ENCODE results near the gene OSBPL8.

Gene OSBPL8

DNA sequence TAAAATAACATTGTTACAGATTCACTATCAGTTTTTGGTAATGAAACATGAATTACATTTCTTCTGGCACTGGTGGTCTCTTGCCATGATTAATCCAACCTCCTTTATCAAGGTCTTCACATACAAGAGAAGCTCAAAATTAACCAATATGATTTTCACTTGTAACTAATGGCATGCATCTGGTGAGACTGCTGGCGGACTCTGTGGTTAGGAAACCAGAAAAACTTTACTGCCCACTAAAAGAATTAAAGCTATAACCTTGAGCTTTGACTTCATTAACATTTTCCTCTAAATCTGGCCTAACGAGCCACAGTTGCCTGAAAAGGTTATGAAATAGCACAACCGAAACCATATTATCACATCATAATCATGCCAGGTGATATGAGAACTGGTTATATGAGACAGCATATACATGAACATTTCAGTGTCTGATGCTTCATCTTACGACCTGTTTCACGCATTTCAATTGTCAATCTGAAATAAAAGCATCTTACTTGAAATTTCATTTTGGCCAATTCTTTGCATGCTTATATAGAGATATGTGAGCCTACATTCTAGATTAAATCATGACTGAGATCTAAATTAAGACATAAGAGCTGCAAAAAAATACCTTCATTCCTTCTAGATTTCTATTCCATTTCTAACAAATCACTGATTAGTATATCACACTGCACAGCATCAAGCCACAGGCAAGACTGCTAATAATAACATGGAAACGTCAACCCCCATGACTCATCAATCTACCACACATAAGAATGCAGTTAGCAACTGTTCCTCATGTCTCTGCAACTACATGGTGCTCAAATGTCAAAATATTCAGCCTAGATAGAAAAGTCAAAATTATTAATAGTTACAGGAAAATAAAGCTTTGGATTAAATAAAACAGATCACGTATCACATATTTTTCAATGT lies 89.3 kb downstream of the OSBPL8 start:
- no peak for DNase-seq (ENCODE audit: low read depth)

DNA sequence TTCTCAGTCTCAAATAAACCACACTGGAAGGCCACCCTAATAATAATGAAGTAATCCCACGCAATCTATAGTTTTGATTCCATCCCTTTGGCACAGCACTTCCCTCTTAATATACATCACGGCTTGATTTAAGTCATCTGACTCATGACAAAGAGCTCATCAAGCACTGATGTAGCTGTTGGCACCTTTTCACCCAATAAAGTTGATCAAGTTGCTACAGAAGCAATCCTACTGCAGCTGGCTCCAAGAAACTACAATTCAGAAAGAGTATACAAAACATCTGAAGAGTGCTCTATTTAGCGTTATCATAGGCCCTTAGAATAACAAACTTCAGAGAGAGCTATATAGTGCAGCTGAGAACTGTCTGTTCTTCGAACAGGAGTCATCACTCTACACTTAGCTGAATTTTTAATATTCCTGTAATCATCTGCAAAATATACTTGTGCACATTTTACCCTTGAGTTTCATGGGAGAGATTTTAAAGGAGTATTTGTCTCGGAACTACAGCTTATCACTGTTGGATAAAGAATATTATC lies 94.9 kb downstream of the OSBPL8 start:
- no peak for DNase-seq (ENCODE audit: low read depth)

- no peak for DNase-seq (ENCODE audit: low read depth)
These were observed 96.8 kb downstream of the OSBPL8 start for GRCh38 chr12:76462668-76463224.

GRCh38 chr12:76460807-76461206 lies 98.8 kb downstream of the OSBPL8 start:
- DNase-seq (ENCODE audit: low read depth): no peak

DNA sequence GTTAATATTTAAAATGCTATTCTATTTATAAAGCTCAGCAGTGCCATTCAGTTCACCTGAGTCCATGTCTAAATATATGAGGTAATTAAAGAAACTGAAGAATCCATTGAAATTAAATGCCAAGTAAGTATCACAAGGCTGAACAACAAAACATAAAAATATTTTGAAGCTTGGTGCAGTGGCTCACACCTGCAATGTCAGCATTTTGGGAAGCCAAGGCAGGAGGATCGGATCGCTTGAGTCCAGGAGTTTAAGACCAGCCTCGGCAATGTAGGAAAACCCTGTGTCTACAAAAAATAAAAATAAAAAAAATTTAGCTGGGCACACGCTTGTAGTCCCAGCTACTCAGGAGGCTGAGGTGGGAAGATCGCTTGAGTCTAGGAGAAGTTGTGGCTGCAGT lies 101.8 kb downstream of the OSBPL8 start:
- no peak for DNase-seq (ENCODE audit: low read depth)

DNA sequence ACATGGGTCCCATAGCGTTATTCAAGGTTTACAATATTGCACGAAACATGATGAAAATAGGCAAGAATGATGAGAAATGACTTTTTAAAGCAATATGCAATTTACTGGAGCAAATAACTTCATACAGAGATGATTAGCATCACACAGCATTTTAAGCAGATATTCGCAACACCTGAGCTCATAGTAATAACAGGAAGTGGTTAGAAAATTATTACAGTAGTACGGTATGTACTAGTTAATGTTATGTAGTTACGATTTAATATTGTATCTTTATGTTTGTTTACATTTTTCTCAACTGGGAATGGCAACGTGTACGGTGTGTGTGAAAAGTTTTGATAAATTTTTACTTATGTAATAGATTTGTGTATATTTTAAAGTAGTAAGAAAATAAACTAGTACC lies 102.6 kb downstream of the OSBPL8 start:
- no peak for DNase-seq (ENCODE audit: low read depth)

- no peak for DNase-seq (ENCODE audit: low read depth)
These were observed 103.8 kb downstream of the OSBPL8 start for GRCh38 chr12:76455582-76456345.

DNA sequence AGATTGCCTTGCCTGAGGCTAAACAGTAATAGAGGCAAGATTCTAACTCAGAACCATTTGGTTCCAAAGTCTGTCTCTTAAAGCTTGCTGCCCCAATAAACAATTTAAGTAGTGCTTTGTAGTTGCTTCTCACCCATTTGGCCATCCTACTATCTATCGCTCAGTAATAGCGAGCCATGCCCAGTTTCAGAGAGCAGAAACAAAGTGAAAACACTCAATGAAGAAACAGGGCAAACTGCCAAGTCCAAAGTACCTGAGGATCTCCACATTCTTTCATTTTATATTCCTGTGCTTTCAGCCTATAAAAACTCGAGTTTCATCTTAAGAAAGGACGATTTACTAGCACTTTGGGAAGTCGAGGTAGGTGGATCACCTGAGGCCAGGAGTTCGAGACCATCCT lies 108.0 kb downstream of the OSBPL8 start:
- no peak for DNase-seq (ENCODE audit: low read depth)

GRCh38 chr12:76450690-76451089 lies 108.9 kb downstream of the OSBPL8 start:
- no peak for DNase-seq (ENCODE audit: low read depth)

DNA sequence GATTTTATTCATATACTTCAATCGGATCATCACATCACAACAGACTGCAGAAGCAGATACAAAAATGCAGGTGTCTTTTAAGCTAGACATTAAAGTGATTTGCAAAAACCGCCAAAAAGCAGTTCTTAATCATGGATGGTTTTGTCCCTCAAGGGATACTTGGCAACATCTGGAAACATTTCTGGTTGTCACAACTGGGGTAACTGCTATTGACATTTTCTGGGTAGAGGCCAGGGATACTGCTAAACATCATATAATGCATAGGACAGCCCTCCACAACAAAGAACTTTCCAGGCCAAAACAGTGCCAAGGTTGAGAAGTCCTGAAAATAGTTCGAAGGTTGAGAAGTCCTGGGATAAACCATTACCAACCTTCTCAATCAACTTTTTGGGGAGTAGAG lies 109.6 kb downstream of the OSBPL8 start:
- DNase-seq (ENCODE audit: low read depth): no peak

DNA sequence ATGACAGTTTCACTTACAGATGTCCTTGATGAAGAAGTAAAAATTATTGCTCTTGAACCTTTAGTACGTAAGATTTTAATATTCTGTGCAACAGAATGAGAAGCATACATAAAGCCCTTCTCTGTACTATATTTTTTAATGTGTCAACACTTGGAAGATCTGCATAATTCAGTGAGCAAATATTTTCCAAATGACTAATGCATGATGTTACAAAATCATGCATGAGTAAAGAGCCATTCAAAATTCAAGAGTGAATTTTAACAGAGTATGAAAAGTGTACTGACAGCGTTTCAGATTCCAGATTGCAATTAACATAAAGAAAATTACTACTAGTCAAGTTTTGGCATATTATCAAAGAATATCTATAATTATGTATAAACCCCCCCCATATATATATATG lies 110.0 kb downstream of the OSBPL8 start:
- no peak for DNase-seq (ENCODE audit: low read depth)

DNA sequence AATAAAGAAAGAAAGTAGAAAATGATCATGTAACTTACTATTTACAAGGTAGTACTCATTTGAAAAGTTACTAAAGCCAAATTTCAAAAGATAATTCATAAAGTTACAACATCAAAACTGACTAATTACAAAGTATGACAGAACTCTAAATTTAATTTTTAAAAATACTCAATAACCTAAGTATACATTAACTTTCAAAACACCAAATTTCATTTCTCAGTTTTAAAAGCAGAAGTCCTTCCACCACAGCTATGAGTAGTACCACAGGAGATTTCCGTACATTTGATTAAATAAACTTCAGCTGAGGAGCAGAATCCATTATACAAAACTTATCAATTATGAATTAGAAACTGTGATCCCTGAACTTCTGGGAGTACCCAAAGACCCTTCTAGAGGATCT lies 110.6 kb downstream of the OSBPL8 start:
- no peak for DNase-seq (ENCODE audit: low read depth)

GRCh38 chr12:76446090-76446489 lies 113.5 kb downstream of the OSBPL8 start:
- DNase-seq (ENCODE audit: low read depth): no peak

GRCh38 chr12:76445462-76445861 lies 114.1 kb downstream of the OSBPL8 start:
- DNase-seq (ENCODE audit: low read depth): no peak

DNA sequence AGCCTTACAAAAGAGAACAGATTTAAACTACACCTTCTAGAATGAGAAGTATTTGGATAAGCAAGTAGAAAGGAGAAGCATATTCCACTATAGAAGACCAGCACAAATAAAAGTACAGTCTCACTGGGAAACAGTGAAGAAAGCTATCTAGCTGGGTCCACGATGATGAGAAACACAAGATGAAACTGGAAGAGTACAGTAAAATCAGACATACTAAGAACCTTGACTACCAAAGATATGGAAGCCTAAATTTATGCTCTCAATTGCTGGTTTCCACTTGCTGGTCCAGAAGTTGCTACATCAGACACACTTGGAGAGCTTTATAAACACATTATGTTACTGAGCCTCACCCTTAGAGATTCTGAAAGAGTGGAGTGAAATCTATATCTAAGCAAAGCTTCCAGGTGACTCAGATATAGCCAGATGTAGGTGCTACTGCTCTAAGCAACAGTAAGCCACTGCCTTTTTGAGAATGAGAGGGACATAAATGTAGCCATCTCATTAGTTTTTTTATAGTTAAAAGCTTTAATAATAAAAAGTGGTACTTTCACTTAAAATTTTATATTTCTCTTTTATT lies 115.1 kb downstream of the OSBPL8 start:
- no peak for DNase-seq (ENCODE audit: low read depth)

DNA sequence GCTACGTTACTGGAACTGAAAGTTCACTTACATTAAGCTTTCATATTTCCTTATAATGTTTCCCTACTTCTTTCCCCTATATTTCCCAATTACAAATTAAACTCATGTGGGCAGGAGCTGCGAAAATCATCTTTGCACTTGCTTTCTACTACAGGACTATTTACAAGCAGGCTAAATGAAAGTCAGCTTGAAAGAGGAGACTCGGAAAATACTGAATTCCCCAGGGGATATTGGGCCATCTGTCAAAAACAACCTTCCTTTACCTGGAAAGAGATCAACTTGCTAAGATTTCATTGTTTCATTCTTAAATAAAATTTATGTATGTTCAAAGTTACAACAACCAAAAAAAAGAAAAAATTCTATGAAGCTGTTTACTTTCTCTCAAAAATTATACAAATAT lies 118.6 kb downstream of the OSBPL8 start:
- no peak for DNase-seq (ENCODE audit: low read depth)

DNA sequence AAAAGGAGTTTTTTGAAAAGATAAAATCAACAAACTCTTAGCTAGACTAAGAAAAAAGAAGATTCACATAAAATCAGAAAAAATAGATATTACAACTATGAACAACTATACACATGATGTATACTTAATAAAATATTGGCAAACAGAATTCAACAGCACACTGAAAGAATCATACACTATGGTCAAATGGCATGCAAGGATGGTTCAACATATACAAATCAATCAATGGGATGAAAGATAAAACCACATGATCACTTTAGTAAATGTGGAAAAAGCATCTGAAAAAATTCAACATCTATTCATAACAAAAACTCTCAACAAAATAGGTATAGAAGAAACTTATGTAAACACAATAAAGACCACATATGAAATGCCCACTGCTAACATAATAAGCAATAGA lies 126.8 kb downstream of the OSBPL8 start:
- DNase-seq (ENCODE audit: low read depth): no peak

GRCh38 chr12:76428117-76428516 lies 131.5 kb downstream of the OSBPL8 start:
- DNase-seq (ENCODE audit: low read depth): no peak

DNA sequence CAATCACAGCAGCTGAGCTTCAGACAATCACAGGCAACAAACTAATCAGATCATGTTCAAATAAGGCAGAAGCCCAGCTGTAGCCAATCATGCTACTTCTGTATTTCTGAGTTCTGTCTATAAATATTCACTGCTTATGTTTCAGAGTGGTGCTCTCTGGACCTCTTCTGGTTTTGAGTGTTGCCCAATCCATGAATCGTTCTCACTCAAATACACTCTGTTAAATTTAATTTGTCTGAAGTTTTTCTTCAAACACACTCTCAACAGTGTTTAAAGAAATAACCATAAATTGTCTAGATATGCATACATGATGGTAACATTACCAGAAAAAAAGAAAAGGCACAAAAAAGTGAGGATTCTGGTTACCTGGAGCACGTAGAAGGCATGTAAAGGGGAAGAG lies 133.4 kb downstream of the OSBPL8 start:
- no peak for DNase-seq (ENCODE audit: low read depth)

GRCh38 chr12:76424941-76425340 lies 134.6 kb downstream of the OSBPL8 start:
- no peak for DNase-seq (ENCODE audit: low read depth)

DNA sequence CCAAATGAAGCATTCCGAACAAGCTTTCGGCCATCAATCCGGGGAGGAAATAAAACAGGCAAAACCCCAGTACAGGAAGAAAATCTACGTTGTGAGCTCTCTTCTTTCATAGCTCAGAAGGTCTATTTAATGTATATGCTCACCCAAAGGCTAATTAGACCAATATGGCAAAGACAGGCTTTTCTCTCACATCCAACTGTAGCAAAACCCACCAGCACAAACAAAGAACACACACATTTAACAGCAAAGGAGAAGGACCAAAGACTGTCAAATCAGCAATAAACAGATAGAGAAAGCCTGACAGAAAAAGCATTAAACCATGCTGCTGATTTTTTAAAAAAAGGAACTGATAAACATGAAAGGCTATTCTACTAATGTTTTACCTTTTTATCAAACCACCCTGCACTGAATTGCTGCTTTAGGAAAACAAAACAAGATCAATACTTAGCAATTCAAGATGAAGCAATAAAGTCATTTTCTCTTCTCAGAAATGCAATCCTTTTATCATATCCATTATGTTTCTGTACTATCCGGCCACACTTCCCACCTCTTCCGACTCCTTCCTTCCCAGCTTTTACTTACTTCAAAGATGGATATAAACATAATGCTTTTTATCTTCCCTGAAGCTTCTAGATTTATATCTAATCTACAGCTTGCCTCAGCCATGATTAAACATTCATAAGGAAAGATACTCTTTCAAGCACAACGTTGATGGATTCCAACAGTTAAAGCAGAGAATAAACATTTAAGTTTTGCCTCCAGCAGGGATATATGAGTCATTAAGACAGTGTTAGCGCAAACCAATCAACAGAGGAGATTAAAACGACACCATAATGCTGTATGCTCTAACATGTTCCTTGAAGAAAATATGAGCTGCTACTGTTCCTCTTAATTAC lies 136.8 kb downstream of the OSBPL8 start:
- DNase-seq (ENCODE audit: low read depth): no peak
